H1 (cell line): ENCODE data around the gene GPSM3. TPM values are rescaled to one million over a fixed set of nuclear protein-coding genes. Genes with fewer than 3 reads are reported as not detected.

Experiments
- CBX5 ChIP-seq: fragments of 300-800, 300-1000 bp; sonication (generic); IDR thresholded peaks from 2 replicates; pipeline ENCODE4 v1.7.1; 2016; ENCODE audit warnings: antibody characterized with exemption, low read length, low read depth
- CBX8 ChIP-seq: fragments of 300-800, 300-1000 bp; sonication (generic); IDR thresholded peaks from 2 replicates; pipeline ENCODE4 v1.7.1; 2016; ENCODE audit warnings: low read depth, low read length, borderline replicate concordance
- CEBPB ChIP-seq: IDR thresholded peaks from 2 replicates; pipeline ENCODE4 v1.6.1; 2012; ENCODE audit warnings: low read depth, low read length
- CHD1 ChIP-seq: IDR thresholded peaks from 2 replicates; pipeline ENCODE4 v1.6.1; 2012; ENCODE audit warnings: low read depth, low read length, improper control_type of control experiment
- CTBP2 ChIP-seq: IDR thresholded peaks from 2 replicates; pipeline ENCODE4 v1.7.0; 2011; ENCODE audit warnings: borderline replicate concordance, mild to moderate bottlenecking, moderate library complexity, mixed read lengths, low read length; ENCODE audit not compliant: insufficient read depth, insufficient read length
- EGR1 ChIP-seq: IDR thresholded peaks from 2 replicates; pipeline ENCODE4 v1.6.1; 2011; ENCODE audit warnings: low read depth, low read length, borderline replicate concordance
- FOSL1 ChIP-seq: IDR thresholded peaks from 2 replicates; pipeline ENCODE4 v1.6.1; 2011; ENCODE audit warnings: mild to moderate bottlenecking, low read depth, low read length, moderate library complexity; ENCODE audit not compliant: insufficient read depth
- GTF2F1 ChIP-seq: IDR thresholded peaks from 2 replicates; pipeline ENCODE4 v1.6.1; 2012; ENCODE audit warnings: low read depth, low read length, improper control_type of control experiment, borderline replicate concordance
- JUND ChIP-seq: IDR thresholded peaks from 2 replicates; pipeline ENCODE4 v1.6.1; 2011; ENCODE audit warnings: mild to moderate bottlenecking, improper control_type of control experiment, low read length
- KDM1A ChIP-seq: fragments of 200-600, 300-600 bp; sonication (generic); IDR thresholded peaks from 2 replicates; pipeline ENCODE4 v1.7.1; 2016; ENCODE audit warnings: mild to moderate bottlenecking, low read length, borderline replicate concordance
- KDM4A ChIP-seq: IDR thresholded peaks from one replicate; pipeline ENCODE4 v1.7.1; 2012; ENCODE audit warnings: low read depth, mild to moderate bottlenecking, moderate library complexity, low read length, inconsistent platforms; ENCODE audit not compliant: severe bottlenecking
- NRF1 ChIP-seq: IDR thresholded peaks from 2 replicates; pipeline ENCODE4 v1.6.1; 2011; ENCODE audit warnings: mild to moderate bottlenecking, low read depth, low read length, improper control_type of control experiment
- PHF8 ChIP-seq: fragments of 200-600 bp; sonication (generic); conservative IDR thresholded peaks from 2 replicates; pipeline ENCODE4 v1.7.1; 2012; ENCODE audit warnings: low read depth, mild to moderate bottlenecking, inconsistent platforms, low read length, moderate library complexity
- RAD21 ChIP-seq, 2 experiments: IDR thresholded peaks in 1 of 2; conservative IDR thresholded peaks in 1 of 2; 2 replicates each; pipeline ENCODE4 v1.6.1; 2011; ENCODE audit warnings: low read depth in 2 of 2, low read length in 2 of 2, improper control_type of control experiment in 1 of 2, inconsistent platforms in 1 of 2, mild to moderate bottlenecking in 1 of 2, moderate library complexity in 1 of 2
- RFX5 ChIP-seq: IDR thresholded peaks from 2 replicates; pipeline ENCODE4 v1.6.1; 2011; ENCODE audit warnings: low read depth, low read length, improper control_type of control experiment, borderline replicate concordance
- RNF2 ChIP-seq: fragments of 200-900, 300-1000 bp; sonication (generic); IDR thresholded peaks from 2 replicates; pipeline ENCODE4 v1.7.1; 2016; ENCODE audit warnings: borderline replicate concordance, low read depth, mild to moderate bottlenecking, antibody characterized with exemption, low read length; ENCODE audit not compliant: poor library complexity, severe bottlenecking; ENCODE audit errors: missing control alignments
- SIX5 ChIP-seq: IDR thresholded peaks from 2 replicates; pipeline ENCODE4 v1.6.1; 2011; ENCODE audit warnings: mild to moderate bottlenecking, low read depth, low read length
- SUZ12 ChIP-seq: fragments of 200-600 bp; sonication (generic); IDR thresholded peaks from 2 replicates; pipeline ENCODE4 v1.6.1; 2012; ENCODE audit warnings: mild to moderate bottlenecking, inconsistent platforms, low read length, moderate library complexity, mixed read lengths
- TAF1 ChIP-seq: IDR thresholded peaks from 2 replicates; pipeline ENCODE4 v1.6.1; 2011; ENCODE audit warnings: mild to moderate bottlenecking, low read depth, low read length
- TAF7 ChIP-seq: optimal IDR thresholded peaks from 2 replicates; pipeline ENCODE3; 2011; ENCODE audit warnings: low read depth, mild to moderate bottlenecking, inconsistent platforms, low read length, moderate library complexity, borderline replicate concordance
- TBP ChIP-seq: IDR thresholded peaks from 2 replicates; pipeline ENCODE4 v1.6.1; 2011; ENCODE audit warnings: low read depth, low read length, improper control_type of control experiment
- polyA plus RNA-seq, 7 experiments: library from polyadenylated mRNA; depleted of rRNA in 3 of 7; stranded (reverse) in 5 of 7; unstranded in 2 of 7; fragments of >200 nt in 5 of 7; fragments of 200-250 nt in 2 of 7; gene quantifications; 1 replicate in 5 of 7; 2 replicates in 1 of 7; 4 replicates in 1 of 7; pipeline versions ENCODE4 v1.2.1 to v1.2.3, GENCODE V29; 2011 to 2013; ENCODE audit warnings: missing spikeins in 2 of 7, mixed read lengths in 2 of 7
- total RNA-seq: library from RNA; stranded (reverse); fragmentation: NEBNext Ultra II Directional; extraction: Animal tissue kit (Norgen Biotek cat#: 25700); gene quantifications from 2 replicates; pipeline ENCODE4 v1.2.1, GENCODE V29; 2021
- TF ChIP-seq, protein P1 (sequence below): IDR thresholded peaks from 2 replicates; pipeline ENCODE4 v1.6.1; 2012; ENCODE audit warnings: inconsistent platforms

The GPSM3 gene
- total and polyA plus RNA-seq, 2 of the 8 experiments (the other 6 are each of a cell fraction or from before 2014, with no cell fraction given): 6.6 to 9.8 TPM

DNA sequence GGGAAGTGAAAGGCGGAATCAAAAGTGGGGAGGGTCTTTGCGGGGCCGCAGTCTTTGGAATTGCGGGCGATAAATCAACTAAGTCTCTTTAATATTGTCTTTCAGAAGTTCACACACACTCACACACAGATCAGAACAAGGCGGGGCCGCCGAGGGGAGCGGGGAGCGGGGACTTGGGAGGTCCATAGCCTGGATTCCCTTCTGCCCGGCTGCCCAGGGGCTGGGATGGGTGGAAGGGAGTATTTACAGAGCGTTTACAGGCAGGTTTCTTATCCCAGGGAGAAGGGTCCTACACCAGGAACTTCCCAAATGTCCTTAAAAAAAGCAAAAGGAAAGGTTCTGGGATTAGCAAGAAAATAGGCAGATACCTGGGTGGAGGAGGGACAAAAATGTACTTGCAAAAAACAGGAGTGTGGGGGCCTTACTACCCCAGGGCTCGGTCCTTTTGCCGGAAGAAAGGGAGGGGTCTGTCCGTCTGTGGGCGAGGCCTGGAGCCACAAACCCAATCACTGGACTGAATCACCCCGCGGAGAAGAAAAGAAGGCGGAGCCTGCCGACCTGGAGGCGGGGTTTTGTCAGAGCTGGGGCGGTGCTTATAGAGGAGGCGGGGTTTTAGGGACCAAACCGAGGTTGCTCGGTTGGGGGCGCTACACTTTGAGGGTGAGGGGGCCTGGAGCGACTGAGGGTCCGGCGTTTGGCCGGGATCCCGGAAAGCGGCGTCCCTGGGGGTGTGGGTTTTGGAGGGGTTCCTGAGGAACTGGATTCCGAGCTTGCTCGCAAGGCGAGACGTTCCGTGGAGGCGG, 44.0 kb downstream of the GPSM3 start (continued):
- TF ChIP-seq JUND (0 out of 2 replicates have a peak, but pooled peaks have one; percentile 4), TAF1 (peak; percentile 69; the same call in 1 of the 2 replicates), PHF8 (no peak), NRF1 (no peak), SUZ12 (no peak), TBP (peak; percentile 57; the same call in 1 of the 2 replicates), CEBPB (no peak), TAF7 (no peak), CHD1 (no peak), RFX5 (no peak), RNF2 (no peak), CBX8 (no peak), KDM1A (no peak), EGR1 (no peak), FOSL1 (no peak), RAD21 (IDR thresholded peaks at IDR 0.05 in 1 of 2, conservative IDR thresholded peaks at IDR 0.05 in 1 of 2; ENCODE audit: low read depth in 2 of 2, low read length in 2 of 2) (no peak; a peak in 1 of 4 replicates), GTF2F1 (no peak), CTBP2 (no peak), CBX5 (no peak), SIX5 (no peak), KDM4A (peak; percentile 46)
- TF ChIP-seq, protein P1, sequence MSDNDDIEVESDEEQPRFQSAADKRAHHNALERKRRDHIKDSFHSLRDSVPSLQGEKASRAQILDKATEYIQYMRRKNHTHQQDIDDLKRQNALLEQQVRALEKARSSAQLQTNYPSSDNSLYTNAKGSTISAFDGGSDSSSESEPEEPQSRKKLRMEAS: no peak
